Activated CD4-positive, CD25-positive, alpha-beta regulatory T cell treated with anti-CD3 and anti-CD28 coated beads, Interleukin-2, amount 50 U/mL, for 16 hours (primary cell): ENCODE measurements around the gene PITHD1.
"Not testable (repeated sequence)": the region's sequence is repeated elsewhere in the genome, so short reads cannot be mapped to it uniquely, and the experiment has no call there.

Experiments
- DNase-seq: peaks from one replicate; pipeline ENCODE4 v3.0.0-alpha.2; 2020; ENCODE audit warnings: low read depth, low spot score

Gene PITHD1

DNA sequence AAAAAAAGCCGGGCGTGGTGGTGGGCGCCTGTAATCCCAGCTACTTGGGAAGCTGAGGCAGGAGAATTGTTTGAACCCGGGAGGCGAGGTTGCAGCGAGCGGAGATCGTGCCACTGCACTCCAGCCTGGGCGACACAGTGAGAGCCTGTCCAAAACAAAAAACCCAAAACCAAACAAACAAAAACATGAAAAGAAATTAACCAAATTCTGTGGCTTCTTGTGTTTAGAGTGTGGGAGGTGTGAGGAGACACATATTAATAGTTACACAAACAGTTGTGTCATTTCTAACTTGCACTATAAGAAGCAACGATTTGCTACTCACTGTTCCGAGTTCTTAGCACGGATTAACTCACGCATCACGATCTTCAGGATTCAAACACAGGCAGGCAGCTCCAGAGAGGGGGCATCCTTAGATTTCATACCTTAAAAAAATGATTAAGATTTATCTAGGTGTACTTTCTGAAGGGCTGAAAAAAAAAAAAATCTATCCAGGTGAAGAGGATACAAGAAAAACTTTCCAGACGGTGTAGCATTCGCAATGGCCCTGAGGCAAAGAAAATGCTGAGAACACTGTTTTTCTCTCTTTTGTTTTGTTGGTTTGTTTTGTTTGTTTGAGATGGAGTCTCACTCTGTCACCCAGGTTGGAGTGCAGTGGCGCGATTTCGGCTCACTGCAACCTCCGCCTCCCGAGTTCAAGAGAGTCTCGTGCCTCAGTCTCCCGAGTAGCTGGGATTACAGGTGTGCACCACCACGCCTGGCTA is 47.7 kb downstream of the PITHD1 start:
- DNase-seq: no peak

- DNase-seq: not testable (repeated sequence)
Measured at GRCh38 chr1:23826590-23826989, 48.4 kb downstream of the PITHD1 start.

DNA sequence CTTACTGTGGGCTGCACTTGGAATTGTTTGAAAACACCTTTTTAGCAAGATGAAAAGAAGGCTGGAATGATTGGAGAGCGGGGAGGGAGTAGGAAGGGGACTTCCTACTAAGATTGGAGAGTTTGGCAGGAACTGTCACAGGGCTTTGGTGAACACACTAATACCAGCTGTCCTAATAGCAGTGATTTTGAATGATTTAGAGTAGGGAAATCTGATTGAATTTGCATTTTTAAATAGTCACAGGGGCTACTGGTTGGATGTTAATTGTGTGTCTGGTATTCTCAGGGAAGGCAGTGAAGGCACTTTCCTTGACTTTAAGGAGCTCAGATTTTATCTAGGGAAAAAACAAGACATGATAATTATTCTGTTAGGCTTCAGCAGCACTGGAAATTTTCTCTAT is 49.5 kb downstream of the PITHD1 start:
- DNase-seq: no peak

- not testable (repeated sequence) for DNase-seq
Measured at GRCh38 chr1:23834156-23834555, 55.9 kb downstream of the PITHD1 start.

DNA sequence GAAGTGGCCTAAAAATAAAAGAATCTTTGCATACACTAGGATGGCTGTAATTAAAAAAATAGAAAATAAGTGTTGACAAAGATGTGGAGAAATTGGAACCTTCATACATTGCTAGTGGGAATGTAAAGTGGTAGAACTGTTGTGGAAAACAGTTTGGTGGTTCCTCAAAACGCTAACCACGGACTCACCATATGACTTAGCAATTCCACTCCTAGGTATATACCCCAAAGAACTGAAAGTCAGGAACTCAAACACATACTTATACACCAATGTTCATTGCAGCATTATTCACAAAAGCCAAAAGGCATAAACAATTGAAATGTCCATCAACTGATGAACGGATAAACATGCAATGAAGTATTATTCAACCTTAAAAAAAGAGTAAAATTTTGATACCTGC is 57.8 kb downstream of the PITHD1 start:
- DNase-seq: no peak
